ENCODE measurements around the gene GPR179. TPM values are rescaled to one million over a fixed set of nuclear protein-coding genes. Genes with fewer than 3 reads are reported as not detected.

Gene GPR179
- total RNA-seq, 1 experiment from 2014 or later, result 0.03 TPM

GRCh38 chr17:38330941-38331411 is 12.8 kb downstream of the GPR179 start:
- DNase-seq (ENCODE audit: low read depth, low spot score), result no peak
- no peak for ATAC-seq
- CTCF ChIA-PET, result interaction anchor here (1.0 kb wide), 1 partner anchor 23 kb away, joined by 3 read pairs; no protein-coding TSS in a partner anchor
- in situ Hi-C loops (cut with HindIII; ENCODE audit: low pct_unique_long_range_greater_than_20kb, low sequenced_read_pairs) (no loop called here), intact Hi-C loops (cut with micrococcal nuclease; ENCODE audit: unreplicated experiment) (no loop called here)
- BruUV-seq (replicated peaks), result no TSS peak
- Histone ChIP-seq H3K27me3 (ENCODE audit: control insufficient read depth, insufficient read depth, low read length) (no peaks in the 10 kb centered on the region), H3K4me3 (ENCODE audit: low read depth in 2 of 2, low read length in 2 of 2) (no peak overlapping the region), H3K9me3 (ENCODE audit: control insufficient read depth, insufficient read depth, low read depth, low read length) (no peaks in the 10 kb centered on the region), H3K36me3 (ENCODE audit: control insufficient read depth, insufficient read depth, low read length) (no peaks in the 10 kb centered on the region), H3K4me1 (ENCODE audit: control insufficient read depth, insufficient read depth, low read length) (no peaks in the 10 kb centered on the region), H3K27ac (ENCODE audit: low read length) (no peak overlapping the region)
- no peak for TF ChIP-seq CTCF (IDR thresholded peaks at IDR 0.05)
- no peak for TF ChIP-seq TCF7L2 (IDR thresholded peaks at IDR 0.05; ENCODE audit: low read depth, low read length)
- no peak for TF ChIP-seq REST (IDR thresholded peaks at IDR 0.05; ENCODE audit: insufficient read depth in 1 of 2, low read depth in 2 of 2, low read length in 1 of 2)
- TF ChIP-seq POLR2AphosphoS5 (IDR thresholded peaks at IDR 0.05; ENCODE audit: low read depth, low read length), result no peak
- no peak for TF ChIP-seq SIN3A (IDR thresholded peaks at IDR 0.05; ENCODE audit: borderline replicate concordance, insufficient read depth, low read depth, low read length)
- POLR2A ChIA-PET, result interaction anchor here (0.5 kb wide), 1 partner anchor 84 kb away, joined by 5 read pairs; no protein-coding TSS in a partner anchor

- intact Hi-C loops (cut with micrococcal nuclease; ENCODE audit: unreplicated experiment), result no loop called here
- in situ Hi-C loops (cut with HindIII; ENCODE audit: low pct_unique_long_range_greater_than_20kb, low sequenced_read_pairs), result no loop called here
- DNase-seq (ENCODE audit: low read depth, low spot score), result no peak
- no peak overlapping the region for H3K4me3 ChIP-seq (ENCODE audit: low read depth in 2 of 2, low read length in 2 of 2)
- POLR2A ChIA-PET, result interaction anchor here (0.5 kb wide), 1 partner anchor 84 kb away, joined by 5 read pairs; no protein-coding TSS in a partner anchor
- no peak overlapping the region for H3K27ac ChIP-seq (ENCODE audit: low read length)
- BruUV-seq (replicated peaks), result no TSS peak
- no peaks in the 10 kb centered on the region for H3K27me3 ChIP-seq (ENCODE audit: control insufficient read depth, insufficient read depth, low read length)
- no peak for TF ChIP-seq POLR2AphosphoS5 (IDR thresholded peaks at IDR 0.05; ENCODE audit: low read depth, low read length)
- TF ChIP-seq SIN3A (IDR thresholded peaks at IDR 0.05; ENCODE audit: borderline replicate concordance, insufficient read depth, low read depth, low read length), result no peak
- no peak for TF ChIP-seq TCF7L2 (IDR thresholded peaks at IDR 0.05; ENCODE audit: low read depth, low read length)
- TF ChIP-seq REST (IDR thresholded peaks at IDR 0.05; ENCODE audit: insufficient read depth in 1 of 2, low read depth in 2 of 2, low read length in 1 of 2), result no peak
- no peak for TF ChIP-seq CTCF (IDR thresholded peaks at IDR 0.05)
- CTCF ChIA-PET, result interaction anchor here (0.6 kb wide), 1 partner anchor 19 kb away, joined by 3 read pairs; no protein-coding TSS in a partner anchor
- H3K36me3 ChIP-seq (ENCODE audit: control insufficient read depth, insufficient read depth, low read length), result no peaks in the 10 kb centered on the region
- no peaks in the 10 kb centered on the region for H3K4me1 ChIP-seq (ENCODE audit: control insufficient read depth, insufficient read depth, low read length)
- no peaks in the 10 kb centered on the region for H3K9me3 ChIP-seq (ENCODE audit: control insufficient read depth, insufficient read depth, low read depth, low read length)
- no peak for ATAC-seq
Observed at GRCh38 chr17:38329808-38330730, 13.7 kb downstream of the GPR179 start.
